ENCODE data around the gene LIG4. TPM values are rescaled to one million over a fixed set of nuclear protein-coding genes. Genes with fewer than 3 reads are reported as not detected.
"Not testable (repeated sequence)": the region's sequence is repeated elsewhere in the genome, so short reads cannot be mapped to it uniquely, and the experiment has no call there.

Gene LIG4
- total RNA-seq, result 1 to 10 TPM; 8.3 to 9.1 TPM

- ChIA-PET CTCF (no interaction called here), POLR2A (no interaction called here)
Measured at GRCh38 chr13:108215436-108215835, at the start of gene LIG4. Gene LIG4, minus strand, starts transcription at chr13:108215536. Its CDS starts 4,268 bp downstream, at chr13:108211268.

- POLR2A ChIA-PET, result no interaction called here
- CTCF ChIA-PET, result no interaction called here
Measured at GRCh38 chr13:108263621-108264355, 48.5 kb upstream of the LIG4 start.

DNA sequence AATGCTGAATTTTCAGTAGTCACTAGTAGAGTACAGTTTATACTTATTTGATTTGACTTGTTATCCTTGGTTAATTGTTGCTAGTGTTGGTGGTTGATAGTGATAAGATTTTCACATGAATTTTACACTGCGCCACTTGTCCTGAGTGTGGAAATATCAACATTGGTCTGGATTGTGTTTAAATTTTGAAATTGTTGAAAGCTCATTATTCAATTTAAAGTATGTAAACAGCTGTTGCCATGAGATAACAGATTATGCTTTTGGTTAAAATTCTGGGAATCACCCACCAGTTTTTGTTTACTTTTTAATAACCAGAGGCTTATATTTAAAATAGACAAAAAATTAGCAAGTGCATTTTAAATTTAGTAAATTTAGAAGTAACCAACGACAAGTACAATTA lies 41.9 kb upstream of the LIG4 start:
- ChIA-PET POLR2A (no interaction called here), CTCF (no interaction called here)

- POLR2A ChIA-PET, result no interaction called here
Measured at GRCh38 chr13:108249150-108249549, 33.8 kb upstream of the LIG4 start.

DNA sequence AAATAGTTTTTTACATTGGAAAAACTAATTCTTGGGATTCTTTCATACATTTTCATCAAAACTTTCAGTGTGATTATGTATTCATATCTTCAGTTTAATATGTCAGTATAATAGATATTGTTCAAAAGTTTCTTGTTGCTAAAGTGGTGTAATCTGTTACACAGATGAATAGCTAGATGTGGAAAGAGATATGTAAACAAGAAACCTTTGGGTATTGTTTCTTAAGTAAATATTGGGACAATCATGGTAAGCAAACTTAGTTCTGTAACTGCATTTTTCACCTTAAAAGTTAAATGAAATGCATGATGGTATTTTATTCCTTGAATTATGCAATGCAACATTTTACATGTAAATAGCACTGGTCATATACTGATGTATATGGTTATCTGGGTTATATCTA lies 15.0 kb upstream of the LIG4 start:
- ChIA-PET CTCF (no interaction called here), POLR2A (no interaction called here)

More at GRCh38 chr13:108249150-108249549, 33.8 kb upstream of the LIG4 start:
- CTCF ChIA-PET, result no interaction called here

DNA sequence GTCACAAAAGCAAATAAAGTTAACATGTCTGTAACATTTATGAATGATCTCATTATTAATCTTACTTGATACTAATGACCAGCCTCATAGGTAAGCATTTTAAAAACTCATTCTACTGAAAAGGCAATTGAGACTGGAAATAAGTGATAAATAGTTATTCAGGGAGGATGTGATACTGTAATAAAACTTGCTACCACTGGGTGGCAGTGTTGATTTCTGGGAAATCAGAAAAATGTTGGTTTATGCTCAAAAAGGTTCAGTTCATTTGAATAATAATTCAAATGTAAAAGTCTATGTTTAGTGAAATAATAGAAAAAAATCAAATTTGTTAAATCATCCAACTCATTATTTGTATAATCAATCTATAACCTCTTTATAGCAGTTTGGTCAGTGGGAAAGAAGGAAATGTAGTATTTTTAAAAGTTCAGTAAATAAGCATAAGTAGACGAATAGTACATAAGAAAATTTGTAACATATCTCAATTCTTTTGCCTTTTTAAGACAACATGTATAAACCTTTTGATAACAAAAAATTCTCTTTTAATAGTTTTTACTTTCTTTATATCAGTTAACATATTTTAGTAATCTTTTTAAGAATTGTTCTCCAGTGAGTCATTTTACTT lies 12.4 kb upstream of the LIG4 start:
- ChIA-PET CTCF (no interaction called here), POLR2A (no interaction called here)

DNA sequence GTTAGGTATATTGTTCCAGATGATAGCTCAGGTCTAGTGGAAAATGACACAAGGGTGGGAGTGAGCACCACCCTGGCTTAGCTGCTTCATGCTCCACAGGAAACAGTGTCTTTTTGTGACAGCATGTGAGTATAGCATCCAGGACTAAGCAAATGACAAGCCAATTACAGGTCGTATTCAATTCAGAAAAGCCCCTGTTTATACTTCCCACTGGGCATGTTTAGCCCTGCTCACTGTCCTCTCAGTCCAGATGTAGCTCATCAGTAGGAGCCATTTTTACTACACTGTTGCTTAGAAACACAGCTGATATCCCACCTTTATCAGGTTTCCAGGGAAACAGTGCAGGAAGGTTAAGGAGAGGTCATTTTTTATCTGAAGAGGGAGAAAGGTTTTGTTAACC lies 10.8 kb upstream of the LIG4 start:
- CTCF ChIA-PET, result no interaction called here
- POLR2A ChIA-PET, result no interaction called here

GRCh38 chr13:108225440-108225839 lies 10.1 kb upstream of the LIG4 start:
- POLR2A ChIA-PET, result no interaction called here
- CTCF ChIA-PET, result no interaction called here

DNA sequence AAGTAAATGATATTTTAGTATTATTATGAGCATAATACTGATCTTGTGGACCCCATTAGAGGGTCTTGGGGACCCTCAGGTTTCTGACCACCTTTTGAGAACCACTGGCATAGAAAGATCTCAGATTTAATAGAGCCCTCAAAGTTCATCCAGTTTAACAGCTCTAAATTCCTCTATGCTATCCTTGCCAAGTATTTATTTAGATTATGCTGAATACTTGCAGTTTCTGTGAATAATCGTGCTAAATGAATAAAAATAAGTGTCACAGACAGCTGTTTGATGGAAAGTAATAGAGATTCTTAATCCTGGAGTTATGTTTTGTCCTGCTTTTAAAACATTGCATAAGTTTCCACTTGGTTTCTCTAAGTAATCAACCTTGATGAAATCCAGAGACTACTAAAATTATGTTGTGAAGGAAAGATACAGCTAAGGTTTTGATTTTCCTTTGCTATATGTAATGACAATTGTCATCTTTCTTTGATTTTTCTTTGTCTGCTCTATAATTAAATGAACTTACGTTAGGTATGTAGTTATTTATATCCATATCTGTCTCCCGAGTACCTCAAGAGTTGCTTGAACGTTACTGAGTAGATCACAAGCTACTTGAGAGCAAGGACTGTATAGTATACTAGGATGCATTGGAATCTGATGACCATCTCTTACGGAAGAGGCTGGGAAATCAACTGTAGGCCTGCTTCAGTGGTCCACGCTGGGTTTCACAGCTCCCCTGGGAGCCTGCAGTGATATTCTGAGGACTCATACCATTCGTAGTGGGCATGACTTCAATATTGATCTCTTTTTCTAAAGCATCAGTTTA lies 8.6 kb upstream of the LIG4 start:
- POLR2A ChIA-PET, result no interaction called here
- CTCF ChIA-PET, result no interaction called here

DNA sequence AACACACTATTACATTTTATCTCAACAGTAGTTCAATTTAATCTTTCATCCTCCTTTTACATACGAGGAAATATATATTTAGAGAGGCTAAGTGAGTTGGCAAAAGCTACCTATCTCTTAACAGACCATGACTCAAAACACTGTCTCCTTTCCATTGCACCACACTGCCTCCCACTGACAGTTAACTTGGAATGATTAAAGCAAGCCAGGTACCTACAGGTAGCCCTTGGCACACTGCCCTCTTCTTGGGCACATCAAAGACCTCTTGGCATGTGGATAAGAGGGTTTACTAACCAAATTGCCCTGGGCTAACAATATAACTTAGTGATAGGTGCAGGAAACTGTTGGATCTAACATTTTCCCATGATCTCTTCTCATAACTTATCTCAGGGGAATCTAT lies 4.7 kb upstream of the LIG4 start:
- ChIA-PET POLR2A (no interaction called here), CTCF (no interaction called here)

DNA sequence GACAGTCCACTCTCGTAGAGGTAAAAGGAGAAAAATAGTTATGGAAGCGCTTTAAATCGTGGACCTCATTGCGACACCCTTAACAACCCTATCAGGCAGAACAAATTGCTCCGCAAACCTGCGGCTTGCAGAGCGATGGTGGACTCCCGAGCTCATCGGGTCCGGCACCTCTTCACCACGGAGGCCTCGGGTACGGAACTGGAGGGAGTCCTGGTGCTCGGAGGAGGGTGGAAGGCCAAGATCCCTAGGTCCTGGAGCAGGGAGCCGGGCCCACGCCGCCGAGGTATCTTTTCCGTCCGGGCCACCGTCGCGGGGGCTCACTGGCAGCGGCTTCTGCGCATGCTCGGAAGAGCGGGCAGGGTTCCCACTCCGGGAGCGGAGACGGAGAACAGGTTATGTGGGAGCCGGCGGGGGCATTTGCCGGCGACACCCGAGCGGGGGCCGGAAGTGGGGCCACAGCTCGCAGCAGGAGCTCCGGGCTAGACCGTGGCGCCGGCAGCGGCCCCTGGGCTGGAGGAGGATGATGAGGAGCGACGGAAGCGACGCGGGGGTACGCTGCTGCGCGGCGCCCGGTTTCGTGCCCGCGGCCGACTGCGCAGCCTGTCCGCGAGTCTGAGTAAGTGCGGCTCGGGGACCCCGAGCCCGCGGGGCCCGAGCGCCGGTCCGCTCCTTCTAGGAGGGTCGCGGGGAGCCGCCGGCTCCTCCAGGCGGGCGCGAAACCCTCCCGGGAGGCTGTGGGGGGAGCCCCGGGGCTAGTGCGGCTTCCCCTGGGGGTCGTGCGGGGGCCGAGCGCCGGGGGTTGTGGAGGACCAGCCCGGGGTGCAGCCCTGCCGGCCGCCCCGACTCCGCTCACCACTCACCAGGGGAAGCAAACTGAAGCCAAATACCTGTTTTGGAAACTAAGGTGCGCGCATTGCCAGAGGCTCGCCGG lies 3.0 kb upstream of the LIG4 start, which contains the start of gene ABHD13:
TSS of gene ABHD13 (plus strand) at position 349 of the 931 bp plus-strand sequence. CDS start 10,827 bp downstream, outside the sequence.
- CTCF ChIA-PET, result interaction anchor here (1.2 to 1.5 kb wide), 2 partner anchors 8 to 39 kb away, joined by 3 read pairs; no protein-coding TSS in a partner anchor
- POLR2A ChIA-PET, result no interaction called here

DNA sequence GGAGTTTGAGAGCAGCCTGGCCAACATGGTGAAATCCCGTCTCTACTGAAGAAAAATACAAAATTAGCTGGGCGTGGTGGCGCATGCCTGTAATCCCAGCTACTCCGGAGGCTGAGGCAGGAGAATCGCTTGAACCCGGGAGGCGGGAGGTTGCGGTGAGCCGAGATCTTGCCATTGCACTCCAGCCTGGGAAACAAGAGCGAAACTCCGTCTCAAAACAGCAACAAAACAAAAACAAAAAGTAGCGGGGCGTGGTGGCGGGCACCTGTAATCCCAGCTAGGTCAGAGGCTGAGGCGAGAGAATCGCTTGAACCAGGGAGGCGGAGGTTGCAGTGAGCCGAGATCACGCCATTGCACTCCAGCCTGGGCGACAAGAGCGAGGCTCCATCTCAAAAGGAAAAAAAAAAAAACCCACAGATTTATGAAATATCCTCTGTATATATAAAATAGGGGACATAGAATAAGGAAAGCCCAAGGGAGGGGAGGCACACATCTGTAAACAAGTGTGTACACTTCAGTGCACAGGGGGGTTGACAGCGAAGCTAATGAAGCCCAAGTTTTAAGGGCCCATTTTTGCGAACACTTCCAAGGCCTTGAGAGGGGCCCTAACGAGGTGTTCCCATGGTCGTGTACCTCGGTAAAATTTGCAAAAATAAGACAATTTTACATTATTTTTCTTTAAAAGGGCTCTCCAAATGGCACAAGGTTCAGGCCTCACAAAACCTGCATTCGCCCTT lies 2.1 kb upstream of the LIG4 start:
- CTCF ChIA-PET, result interaction anchor here (1.2 to 1.5 kb wide), 2 partner anchors 8 to 38 kb away, joined by 3 read pairs; no protein-coding TSS in a partner anchor
- POLR2A ChIA-PET, result not testable (repeated sequence)

GRCh38 chr13:108214441-108215271 lies 680 bp downstream of the LIG4 start:
- ChIA-PET POLR2A (no interaction called here), CTCF (no interaction called here)

GRCh38 chr13:108213946-108214345 lies 1.4 kb downstream of the LIG4 start:
- ChIA-PET CTCF (no interaction called here), POLR2A (no interaction called here)

- POLR2A ChIA-PET, result no interaction called here
- CTCF ChIA-PET, result no interaction called here
Measured at GRCh38 chr13:108212886-108213285, 2.5 kb downstream of the LIG4 start.

DNA sequence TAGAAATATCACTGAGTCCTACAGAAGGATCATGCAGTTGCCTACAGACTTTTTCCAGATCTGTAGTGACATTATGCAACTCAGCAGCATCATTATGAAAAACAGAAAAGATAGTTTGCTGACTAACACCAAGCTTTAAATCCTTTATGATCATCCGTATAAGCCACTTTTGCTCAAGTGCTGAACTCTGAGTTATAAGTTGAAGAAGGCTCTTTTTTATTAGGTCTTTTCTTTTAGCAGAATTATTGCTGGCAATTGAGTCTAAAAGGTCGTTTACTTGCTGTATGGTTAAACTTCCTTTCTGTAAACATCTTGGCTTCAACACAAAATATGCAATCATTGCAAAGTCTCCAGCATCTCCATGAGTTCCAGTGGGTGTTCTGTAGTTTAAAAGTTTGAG lies 4.8 kb downstream of the LIG4 start:
- CTCF ChIA-PET, result no interaction called here

GRCh38 chr13:108200781-108201398 lies 14.4 kb downstream of the LIG4 start:
- ChIA-PET POLR2A (no interaction called here), CTCF (interaction anchor here (1.8 kb wide), 1 partner anchor 8 kb away, joined by 5 read pairs; no protein-coding TSS in a partner anchor)

More for the DNA sequence above, 4.8 kb downstream of the LIG4 start:
- POLR2A ChIA-PET, result no interaction called here

DNA sequence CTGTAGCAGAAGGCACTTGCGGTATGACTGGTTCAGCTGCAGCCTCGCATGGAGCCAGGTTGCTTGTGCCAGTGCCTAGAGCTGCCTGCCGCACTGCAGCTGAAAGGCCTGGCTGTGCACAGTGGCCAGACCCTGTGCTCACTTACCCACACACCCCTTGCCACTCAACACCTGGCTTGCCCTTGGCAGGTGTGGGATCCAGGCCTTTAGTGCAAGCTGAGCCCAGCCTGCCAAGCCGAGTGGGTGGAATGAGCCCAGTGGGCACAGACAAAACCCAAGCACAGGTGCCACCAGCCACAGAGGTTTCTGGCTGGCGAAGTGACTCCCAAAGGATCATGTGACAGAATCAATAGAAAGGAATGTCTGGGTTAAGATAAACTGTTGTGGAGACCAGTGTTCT lies 19.5 kb downstream of the LIG4 start:
- CTCF ChIA-PET, result no interaction called here
- POLR2A ChIA-PET, result no interaction called here

All from activated CD8-positive, alpha-beta memory T cell treated with anti-CD3 and anti-CD28 coated beads for 36 hours (primary cell).